Urinary bladder (tissue), 4 donors: ENCODE measurements around the gene EXT2. TPM values are rescaled to one million over a fixed set of nuclear protein-coding genes. Genes with fewer than 3 reads are reported as not detected.

Experiments used
- DNase-seq: peaks from one replicate; pipeline ENCODE4 v3.0.0-alpha.2; 2015; ENCODE audit errors: extremely low spot score
- H3K27ac ChIP-seq: one replicate; pipeline ENCODE4 v1.5.1; 2013; ENCODE audit warnings: low read depth, mild to moderate bottlenecking, moderate library complexity
- H3K36me3 ChIP-seq: one replicate; pipeline ENCODE4 v1.6.1; 2013; ENCODE audit warnings: mild to moderate bottlenecking, moderate library complexity; ENCODE audit not compliant: insufficient read depth
- H3K4me1 ChIP-seq: one replicate; pipeline ENCODE4 v1.6.1; 2013; ENCODE audit warnings: mild to moderate bottlenecking, moderate library complexity; ENCODE audit not compliant: insufficient read depth
- H3K4me3 ChIP-seq: one replicate; pipeline ENCODE4 v1.5.1; 2013; ENCODE audit warnings: low read depth, low read length
- WGBS: extraction: QIAGEN DNeasy Blood & Tissue Kit; methylation state at CpG from one replicate; pipeline ENCODE4 v1.1.7; 2013; 5-methylcytosine and 5-hydroxymethylcytosine counted together
- polyA plus RNA-seq: library from polyadenylated mRNA; stranded (reverse); fragments of 200-250 nt; gene quantifications from one replicate; pipeline ENCODE4 v1.2.3, GENCODE V29; 2013
- total RNA-seq: library from RNA; depleted of rRNA; stranded (reverse); fragments of >200 nt; gene quantifications from one replicate; pipeline ENCODE4 v1.2.3, GENCODE V29; 2014
- donor health status: healthy with polysubstance abuse.
- donor health status: healthy.

EXT2 gene
- total and polyA plus RNA-seq, 2 donors = 52.2 to 95.3 TPM

GRCh38 chr11:44219830-44220796, 124.6 kb downstream of the EXT2 start:
- no peak for DNase-seq
- WGBS = 83% methylated on average over 4 of the region's 4 CpGs
- Histone ChIP-seq H3K4me1 (no peaks in the 10 kb centered on the region), H3K36me3 (no peaks in the 10 kb centered on the region), H3K27ac (no peak overlapping the region), H3K4me3 (no peak overlapping the region)

- no peak for DNase-seq
- no peaks in the 10 kb centered on the region for H3K36me3 ChIP-seq
- no peak overlapping the region for H3K4me3 ChIP-seq
- no peaks in the 10 kb centered on the region for H3K4me1 ChIP-seq
- H3K27ac ChIP-seq = no peak overlapping the region
- WGBS = 73% methylated on average over 3 of the region's 3 CpGs
Observed at GRCh38 chr11:44221456-44221855, 126.0 kb downstream of the EXT2 start.

GRCh38 chr11:44221992-44222391, 126.5 kb downstream of the EXT2 start:
- H3K27ac ChIP-seq = no peak overlapping the region
- WGBS = 82% methylated on average over 2 of the region's 2 CpGs

GRCh38 chr11:44223238-44223637, 127.8 kb downstream of the EXT2 start:
- no peak overlapping the region for H3K4me3 ChIP-seq
- H3K4me1 ChIP-seq = no peaks in the 10 kb centered on the region
- no peak for DNase-seq
- H3K27ac ChIP-seq = no peak overlapping the region
- no peaks in the 10 kb centered on the region for H3K36me3 ChIP-seq

More at GRCh38 chr11:44221992-44222391, 126.5 kb downstream of the EXT2 start:
- no peak for DNase-seq
- Histone ChIP-seq H3K36me3 (no peaks in the 10 kb centered on the region), H3K4me3 (no peak overlapping the region), H3K4me1 (no peaks in the 10 kb centered on the region)

- 85% methylated on average over 3 of the region's 3 CpGs for WGBS
- H3K4me1 ChIP-seq = no peaks in the 10 kb centered on the region
- H3K4me3 ChIP-seq = no peak overlapping the region
- H3K27ac ChIP-seq = no peak overlapping the region
- no peaks in the 10 kb centered on the region for H3K36me3 ChIP-seq
- no peak for DNase-seq
Observed at GRCh38 chr11:44224867-44225501, 129.5 kb downstream of the EXT2 start.

GRCh38 chr11:44226490-44226889, 131.0 kb downstream of the EXT2 start:
- H3K4me3 ChIP-seq = no peak overlapping the region
- DNase-seq = no peak
- 74% methylated on average over 2 of the region's 2 CpGs for WGBS
- no peaks in the 10 kb centered on the region for H3K4me1 ChIP-seq
- H3K27ac ChIP-seq = no peak overlapping the region
- no peaks in the 10 kb centered on the region for H3K36me3 ChIP-seq

GRCh38 chr11:44226945-44227344, 131.5 kb downstream of the EXT2 start:
- no peaks in the 10 kb centered on the region for H3K4me1 ChIP-seq
- whole genome bisulfite sequencing = 58% methylated on average over 4 of the region's 4 CpGs
- no peak overlapping the region for H3K4me3 ChIP-seq
- no peak for DNase-seq
- H3K27ac ChIP-seq = no peak overlapping the region
- H3K36me3 ChIP-seq = no peaks in the 10 kb centered on the region

GRCh38 chr11:44228379-44228778, 132.9 kb downstream of the EXT2 start:
- 85% methylated on average over 6 of the region's 6 CpGs for WGBS
- no peak for DNase-seq

GRCh38 chr11:44229098-44229497, 133.6 kb downstream of the EXT2 start:
- Histone ChIP-seq H3K27ac (no peak overlapping the region), H3K4me3 (no peak overlapping the region), H3K36me3 (no peaks in the 10 kb centered on the region), H3K4me1 (no peaks in the 10 kb centered on the region)
- no peak for DNase-seq
- 93% methylated on average over 4 of the region's 4 CpGs for WGBS

More at GRCh38 chr11:44228379-44228778, 132.9 kb downstream of the EXT2 start:
- Histone ChIP-seq H3K4me1 (no peaks in the 10 kb centered on the region), H3K36me3 (no peaks in the 10 kb centered on the region), H3K4me3 (no peak overlapping the region), H3K27ac (no peak overlapping the region)

GRCh38 chr11:44229624-44230023, 134.1 kb downstream of the EXT2 start:
- 85% methylated on average over 3 of the region's 3 CpGs for WGBS
- no peak overlapping the region for H3K27ac ChIP-seq
- no peak overlapping the region for H3K4me3 ChIP-seq
- no peaks in the 10 kb centered on the region for H3K4me1 ChIP-seq
- no peak for DNase-seq
- no peaks in the 10 kb centered on the region for H3K36me3 ChIP-seq

- no peak overlapping the region for H3K4me3 ChIP-seq
- H3K27ac ChIP-seq = no peak overlapping the region
- 69% methylated on average over 8 of the region's 8 CpGs for WGBS
- DNase-seq = no peak
- H3K4me1 ChIP-seq = no peaks in the 10 kb centered on the region
- no peaks in the 10 kb centered on the region for H3K36me3 ChIP-seq
Observed at GRCh38 chr11:44235765-44236201, 140.3 kb downstream of the EXT2 start.

- Histone ChIP-seq H3K36me3 (no peaks in the 10 kb centered on the region), H3K4me1 (no peaks in the 10 kb centered on the region), H3K4me3 (no peak overlapping the region), H3K27ac (no peak overlapping the region)
- 97% methylated on average over 2 of the region's 2 CpGs for WGBS
- DNase-seq = no peak
Observed at GRCh38 chr11:44236296-44236695, 140.8 kb downstream of the EXT2 start.

GRCh38 chr11:44237156-44237555, 141.7 kb downstream of the EXT2 start:
- DNase-seq = no peak
- Histone ChIP-seq H3K36me3 (no peaks in the 10 kb centered on the region), H3K27ac (no peak overlapping the region), H3K4me1 (no peaks in the 10 kb centered on the region), H3K4me3 (no peak overlapping the region)
- WGBS = 90% methylated on average over 1 of the region's 1 CpG

- 94% methylated on average over 6 of the region's 6 CpGs for WGBS
- H3K36me3 ChIP-seq = no peaks in the 10 kb centered on the region
- DNase-seq = no peak
Observed at GRCh38 chr11:44241851-44242250, 146.4 kb downstream of the EXT2 start.

More at GRCh38 chr11:44241851-44242250, 146.4 kb downstream of the EXT2 start:
- Histone ChIP-seq H3K4me3 (no peak overlapping the region), H3K4me1 (no peaks in the 10 kb centered on the region), H3K27ac (no peak overlapping the region)
